ENCODE measurements around the gene GNG7. TPM values are rescaled to one million over a fixed set of nuclear protein-coding genes. Genes with fewer than 3 reads are reported as not detected.
A peak's percentile ranks its signal among the peaks of the same experiment; 100 is the strongest.
"Not testable (repeated sequence)": the region's sequence is repeated elsewhere in the genome, so short reads cannot be mapped to it uniquely, and the experiment has no call there.

Gene GNG7
- polyA plus RNA-seq, 3 donors = 1.1 to 1.6 (median 1.3) TPM

DNA sequence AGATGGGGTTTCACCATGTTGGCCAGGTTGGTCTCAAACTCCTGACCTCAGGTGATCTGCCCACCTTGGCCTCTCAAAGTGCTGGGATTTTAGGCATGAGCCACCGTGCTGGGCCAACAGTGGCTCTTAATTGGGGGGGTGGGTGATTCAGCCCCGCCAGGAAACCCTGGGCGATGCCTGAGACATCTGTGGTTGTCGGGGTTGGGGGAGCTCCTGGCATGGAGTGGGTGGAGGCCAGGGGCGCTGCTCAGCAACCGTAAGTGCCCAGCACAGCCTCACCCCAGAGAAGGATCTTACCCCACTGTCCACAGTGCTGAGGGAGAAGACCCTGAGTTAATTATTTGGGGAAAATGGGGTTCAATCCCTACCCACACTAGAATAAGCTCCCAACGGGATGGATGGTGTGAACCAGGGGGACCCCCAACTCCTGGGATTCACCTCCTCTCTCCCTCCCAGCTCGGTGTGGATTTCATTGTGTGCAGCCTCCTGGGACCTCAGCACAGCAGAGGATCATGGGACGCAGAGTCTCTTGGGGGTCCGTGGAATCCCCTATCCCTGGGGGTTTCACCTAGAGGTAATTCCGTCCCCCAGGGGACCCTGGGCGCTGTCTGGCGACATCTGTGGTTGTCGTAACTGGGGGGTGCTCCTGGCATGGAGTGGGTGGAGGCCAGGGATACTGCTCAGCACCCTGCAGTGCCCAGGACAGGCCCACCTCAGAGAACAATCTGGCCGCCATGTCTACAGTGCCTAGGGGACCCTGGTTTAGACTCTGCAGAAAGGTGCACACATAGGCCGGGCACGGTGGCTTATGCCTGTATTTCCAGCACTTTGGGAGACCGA lies 157.7 kb downstream of the GNG7 start:
- Mint-ChIP-seq H3K4me1 (peaks cover 43% of the 10 kb centered on the region), H3K9me3 (peaks cover 0 to 4% (median 0%) of the 10 kb centered on the region in 7 donors), H3K27me3 (ENCODE audit: low read depth in 3 of 3) (peaks cover 5 to 7% (median 7%) of the 10 kb centered on the region in 3 donors), H3K4me3 (no peak overlapping the region), H3K27ac (peak overlapping the region in 2 of 7 donors; percentile 52 to 84), H3K36me3 (no peaks in the 10 kb centered on the region)
- Histone ChIP-seq H3K27me3 (ENCODE audit: control insufficient read depth in 2 of 2, insufficient read depth in 2 of 2, low read length in 2 of 2) (no peaks in the 10 kb centered on the region), H3K36me3 (replicated peaks in 1 of 2; ENCODE audit: control insufficient read depth in 1 of 2, insufficient read depth in 2 of 2, low read length in 2 of 2) (no peaks in the 10 kb centered on the region), H3K4me3 (replicated peaks in 1 of 3; ENCODE audit: low read depth in 2 of 3, low read length in 3 of 3) (no peak overlapping the region), H4K20me1 (ENCODE audit: insufficient read depth, low read length) (no peaks in the 10 kb centered on the region), H3K9ac (ENCODE audit: insufficient read depth, low read length, poor library complexity, severe bottlenecking) (no peak overlapping the region), H2AFZ (ENCODE audit: insufficient read depth, low read depth, low read length, poor library complexity, severe bottlenecking) (no peak overlapping the region), H3K4me2 (replicated peaks; ENCODE audit: extremely low read depth, low read length, poor library complexity, severe bottlenecking) (no peak overlapping the region), H3K79me2 (ENCODE audit: insufficient read depth, low read length) (no peaks in the 10 kb centered on the region), H3K9me3 (replicated peaks in 1 of 2; ENCODE audit: control insufficient read depth in 1 of 2, insufficient read depth in 1 of 2, low read length in 2 of 2) (no peaks in the 10 kb centered on the region), H3K27ac (ENCODE audit: low read depth in 1 of 2, low read length in 2 of 2) (no peak overlapping the region), H3K4me1 (ENCODE audit: control insufficient read depth in 1 of 2, insufficient read depth in 2 of 2, low read length in 2 of 2) (peaks cover 45 to 48% of the 10 kb centered on the region in 2 donors)
- 95% methylated on average over 7 of the region's 18 CpGs for WGBS (ENCODE audit: insufficient coverage)
- no peak for DNase-seq
- intact Hi-C loops (cut with micrococcal nuclease) = loop anchor here (5.0 kb wide), 4 partner anchors 37 to 83 kb away; partner anchors contain the start of gene GADD45B (in 1 of the 2)
- TF ChIP-seq, protein P1, sequence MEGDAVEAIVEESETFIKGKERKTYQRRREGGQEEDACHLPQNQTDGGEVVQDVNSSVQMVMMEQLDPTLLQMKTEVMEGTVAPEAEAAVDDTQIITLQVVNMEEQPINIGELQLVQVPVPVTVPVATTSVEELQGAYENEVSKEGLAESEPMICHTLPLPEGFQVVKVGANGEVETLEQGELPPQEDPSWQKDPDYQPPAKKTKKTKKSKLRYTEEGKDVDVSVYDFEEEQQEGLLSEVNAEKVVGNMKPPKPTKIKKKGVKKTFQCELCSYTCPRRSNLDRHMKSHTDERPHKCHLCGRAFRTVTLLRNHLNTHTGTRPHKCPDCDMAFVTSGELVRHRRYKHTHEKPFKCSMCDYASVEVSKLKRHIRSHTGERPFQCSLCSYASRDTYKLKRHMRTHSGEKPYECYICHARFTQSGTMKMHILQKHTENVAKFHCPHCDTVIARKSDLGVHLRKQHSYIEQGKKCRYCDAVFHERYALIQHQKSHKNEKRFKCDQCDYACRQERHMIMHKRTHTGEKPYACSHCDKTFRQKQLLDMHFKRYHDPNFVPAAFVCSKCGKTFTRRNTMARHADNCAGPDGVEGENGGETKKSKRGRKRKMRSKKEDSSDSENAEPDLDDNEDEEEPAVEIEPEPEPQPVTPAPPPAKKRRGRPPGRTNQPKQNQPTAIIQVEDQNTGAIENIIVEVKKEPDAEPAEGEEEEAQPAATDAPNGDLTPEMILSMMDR (IDR thresholded peaks at IDR 0.05) = no peak

DNA sequence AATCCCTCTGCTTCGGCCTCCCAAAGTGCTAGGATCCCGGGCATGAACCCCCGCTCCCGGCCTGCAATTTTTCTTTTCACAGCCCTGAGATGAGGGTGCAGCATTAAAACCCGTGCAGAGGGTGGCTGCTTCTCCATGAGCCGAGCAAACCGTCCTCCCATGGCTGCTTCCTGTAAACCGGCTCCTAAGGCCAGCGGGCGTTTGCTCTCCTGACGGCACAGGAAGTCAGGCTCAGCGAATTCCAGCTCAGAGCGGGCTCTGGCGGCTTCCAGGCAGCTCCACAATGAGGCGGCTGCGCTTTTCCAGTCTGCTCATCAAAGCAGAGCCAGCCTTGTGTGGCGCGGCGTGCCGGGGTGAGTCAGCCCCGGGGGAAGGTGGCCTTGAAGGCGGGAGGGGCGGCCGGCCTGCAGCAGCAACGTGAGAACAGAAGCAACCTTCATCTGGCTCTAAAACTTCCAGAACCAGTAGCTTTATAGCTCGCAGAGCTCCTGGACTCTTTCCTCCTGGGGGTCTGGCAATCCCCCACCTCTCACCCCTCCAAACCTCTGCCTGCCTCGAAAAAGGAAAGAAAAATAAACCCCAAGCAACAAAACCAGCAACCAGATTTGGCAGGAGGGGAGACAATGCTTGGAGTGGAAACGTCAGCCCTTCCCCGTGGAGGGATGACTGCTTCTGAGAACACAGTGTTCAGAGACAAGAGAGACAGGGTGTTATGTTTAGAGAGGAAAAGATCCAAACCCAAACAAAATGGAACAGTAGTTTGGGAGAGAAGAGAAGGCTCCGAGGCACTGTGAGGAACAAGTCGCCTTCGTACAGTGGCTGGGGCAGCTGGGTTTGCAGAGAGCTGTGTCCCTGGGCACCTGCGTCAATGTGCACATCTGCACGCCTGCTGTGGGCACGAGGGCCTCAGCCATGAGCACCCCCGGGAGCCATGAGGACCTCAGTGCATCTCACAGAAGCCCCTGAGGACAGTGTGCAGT lies 158.7 kb downstream of the GNG7 start:
- H3K4me1 Mint-ChIP-seq = peaks cover 35% of the 10 kb centered on the region
- DNase-seq = peak; percentile 78 to 89 (median 88)
- Histone ChIP-seq H3K9ac (ENCODE audit: insufficient read depth, low read length, poor library complexity, severe bottlenecking) (peak overlapping the region; percentile 4), H3K27me3 (ENCODE audit: control insufficient read depth in 2 of 2, insufficient read depth in 2 of 2, low read length in 2 of 2) (no peaks in the 10 kb centered on the region), H3K27ac (ENCODE audit: low read depth in 1 of 2, low read length in 2 of 2) (peak overlapping the region; percentile 27 to 68), H2AFZ (ENCODE audit: insufficient read depth, low read depth, low read length, poor library complexity, severe bottlenecking) (peak overlapping the region; percentile 71), H3K4me1 (ENCODE audit: control insufficient read depth in 1 of 2, insufficient read depth in 2 of 2, low read length in 2 of 2) (peaks cover 35 to 37% of the 10 kb centered on the region in 2 donors), H3K36me3 (replicated peaks in 1 of 2; ENCODE audit: control insufficient read depth in 1 of 2, insufficient read depth in 2 of 2, low read length in 2 of 2) (no peaks in the 10 kb centered on the region), H3K9me3 (replicated peaks in 1 of 2; ENCODE audit: control insufficient read depth in 1 of 2, insufficient read depth in 1 of 2, low read length in 2 of 2) (no peaks in the 10 kb centered on the region), H3K4me2 (replicated peaks; ENCODE audit: extremely low read depth, low read length, poor library complexity, severe bottlenecking) (peak overlapping the region; percentile 77), H4K20me1 (ENCODE audit: insufficient read depth, low read length) (no peaks in the 10 kb centered on the region), H3K79me2 (ENCODE audit: insufficient read depth, low read length) (no peaks in the 10 kb centered on the region), H3K4me3 (replicated peaks in 1 of 3; ENCODE audit: low read depth in 2 of 3, low read length in 3 of 3) (peak overlapping the region in 2 of 3 experiments; percentile 22 to 70)
- no peaks in the 10 kb centered on the region for H3K36me3 Mint-ChIP-seq
- H3K4me3 Mint-ChIP-seq = peak overlapping the region; percentile 73 to 88
- peaks cover 5 to 7% (median 5%) of the 10 kb centered on the region in 3 donors for H3K27me3 Mint-ChIP-seq (ENCODE audit: low read depth in 3 of 3)
- H3K9me3 Mint-ChIP-seq = peaks cover 0 to 4% (median 0%) of the 10 kb centered on the region in 7 donors
- intact Hi-C loops (cut with micrococcal nuclease) = loop anchor here (5.0 kb wide), 2 partner anchors 36 to 69 kb away; no protein-coding TSS in a partner anchor
- 23% methylated on average over 28 of the region's 36 CpGs for WGBS (ENCODE audit: insufficient coverage)
- H3K27ac Mint-ChIP-seq = peak overlapping the region; percentile 55 to 88 (median 86)
- TF ChIP-seq, protein P1 (IDR thresholded peaks at IDR 0.05) = no peak

DNA sequence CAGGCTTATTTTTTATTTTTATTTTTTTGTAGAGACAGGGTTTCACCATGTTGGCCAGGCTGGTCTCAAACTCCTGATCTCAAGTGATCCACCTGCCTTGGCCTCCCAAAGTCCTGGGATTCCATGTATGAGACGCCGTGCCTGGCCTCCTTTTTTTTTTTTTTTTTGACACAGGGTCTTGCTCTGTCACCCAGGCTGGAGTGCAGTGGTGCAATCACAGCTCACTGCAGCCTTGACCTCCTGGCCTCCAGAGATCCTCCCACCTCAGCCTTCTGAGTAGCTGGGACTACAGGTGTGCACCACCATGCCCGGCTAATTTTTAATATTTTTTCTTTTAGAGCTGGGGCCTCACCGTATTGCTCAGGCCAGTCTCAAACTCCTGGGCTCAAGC lies 159.4 kb downstream of the GNG7 start:
- not testable (repeated sequence) for H3K9me3 Mint-ChIP-seq; H3K9ac ChIP-seq (ENCODE audit: insufficient read depth, low read length, poor library complexity, severe bottlenecking); H3K27me3 ChIP-seq (ENCODE audit: control insufficient read depth in 2 of 2, insufficient read depth in 2 of 2, low read length in 2 of 2); H4K20me1 ChIP-seq (ENCODE audit: insufficient read depth, low read length); H3K36me3 ChIP-seq (replicated peaks in 1 of 2; ENCODE audit: control insufficient read depth in 1 of 2, insufficient read depth in 2 of 2, low read length in 2 of 2); H3K79me2 ChIP-seq (ENCODE audit: insufficient read depth, low read length); H3K36me3 Mint-ChIP-seq; H3K27me3 Mint-ChIP-seq (ENCODE audit: low read depth in 3 of 3); H3K9me3 ChIP-seq (replicated peaks in 1 of 2; ENCODE audit: control insufficient read depth in 1 of 2, insufficient read depth in 1 of 2, low read length in 2 of 2)
- H3K4me1 ChIP-seq (ENCODE audit: control insufficient read depth in 1 of 2, insufficient read depth in 2 of 2, low read length in 2 of 2) = peaks cover 33% of the 10 kb centered on the region in 2 donors
- peak overlapping the region; percentile 71 for H2AFZ ChIP-seq (ENCODE audit: insufficient read depth, low read depth, low read length, poor library complexity, severe bottlenecking)
- 70% methylated on average over 4 of the region's 4 CpGs for WGBS (ENCODE audit: insufficient coverage)
- peak overlapping the region in 1 of 2 donors; percentile 68 for H3K27ac ChIP-seq (ENCODE audit: low read depth in 1 of 2, low read length in 2 of 2)
- intact Hi-C loops (cut with micrococcal nuclease) = loop anchor here (5.0 kb wide), 2 partner anchors 36 to 69 kb away; no protein-coding TSS in a partner anchor
- H3K4me2 ChIP-seq (replicated peaks; ENCODE audit: extremely low read depth, low read length, poor library complexity, severe bottlenecking) = peak overlapping the region; percentile 77
- Mint-ChIP-seq H3K27ac (peak overlapping the region; percentile 55 to 88 (median 86)), H3K4me3 (peak overlapping the region; percentile 73 to 88), H3K4me1 (peaks cover 32% of the 10 kb centered on the region)
- DNase-seq = peak in 1 of 3 donors; percentile 17
- H3K4me3 ChIP-seq (replicated peaks in 1 of 3; ENCODE audit: low read depth in 2 of 3, low read length in 3 of 3) = peak overlapping the region in 2 of 3 experiments; percentile 22 to 70
